Measurements from ENCODE around the gene DIS3.

DNA sequence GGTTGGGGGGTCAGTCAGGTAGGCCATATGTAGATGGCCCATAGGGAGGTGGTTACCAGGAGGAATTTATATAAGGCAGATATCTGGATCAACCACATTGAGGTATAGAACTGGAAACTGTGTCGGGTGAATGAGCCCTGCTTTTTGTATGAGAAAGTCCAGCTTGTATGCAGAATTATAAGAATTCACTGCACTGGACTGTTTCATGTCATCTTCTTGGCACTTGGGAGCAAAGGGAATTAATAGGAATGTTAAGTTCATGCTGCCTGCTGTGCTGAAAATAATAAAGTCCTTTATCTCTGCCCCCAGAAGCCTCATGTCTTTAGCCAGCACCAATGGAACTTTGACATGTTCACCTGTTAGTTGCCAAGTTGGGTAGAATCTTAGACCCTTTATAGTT, 41.7 kb downstream of the DIS3 start:
- no peak for TF ChIP-seq CTCF (IDR thresholded peaks at IDR 0.05 in 8 of 11, conservative IDR thresholded peaks at IDR 0.05 in 3 of 11)
- no peak for TF ChIP-seq POLR2A (IDR thresholded peaks at IDR 0.05)
